Keratinocyte (primary cell): Measurements from ENCODE around the gene TFF1.

Experiments
- EZH2 ChIP-seq: IDR thresholded peaks from one replicate; pipeline ENCODE4 v1.6.1; 2012; ENCODE audit warnings: inconsistent platforms, mild to moderate bottlenecking, low read length, moderate library complexity
- TF ChIP-seq, protein P1 (sequence below), 3 experiments: IDR thresholded peaks in 1 of 3; conservative IDR thresholded peaks in 1 of 3; optimal IDR thresholded peaks in 1 of 3; 2 replicates in 2 of 3; 3 replicates in 1 of 3; pipeline versions ENCODE3 to v1.5.1; 2011; ENCODE audit warnings: low read length in 3 of 3, mild to moderate bottlenecking in 3 of 3, moderate library complexity in 2 of 3, control low read depth in 1 of 3, inconsistent platforms in 1 of 3; ENCODE audit not compliant: insufficient read depth in 2 of 3; ENCODE audit errors: extremely low read depth in 1 of 3

DNA sequence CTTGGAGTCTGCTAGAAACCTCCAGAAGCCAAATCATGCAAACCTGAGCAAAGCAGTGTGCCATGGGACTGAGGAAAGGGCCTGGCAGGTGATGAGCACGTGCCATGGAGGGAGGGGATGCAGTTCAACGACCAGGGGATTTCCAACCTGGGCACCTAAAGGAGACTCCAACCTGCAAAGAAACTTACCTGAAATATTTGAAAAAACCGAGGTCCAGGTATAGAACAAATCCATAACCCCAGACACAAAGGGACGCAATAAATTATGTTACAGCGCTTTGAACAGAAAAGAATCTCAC lies 46.2 kb upstream of the TFF1 start:
- TF ChIP-seq, protein P1, sequence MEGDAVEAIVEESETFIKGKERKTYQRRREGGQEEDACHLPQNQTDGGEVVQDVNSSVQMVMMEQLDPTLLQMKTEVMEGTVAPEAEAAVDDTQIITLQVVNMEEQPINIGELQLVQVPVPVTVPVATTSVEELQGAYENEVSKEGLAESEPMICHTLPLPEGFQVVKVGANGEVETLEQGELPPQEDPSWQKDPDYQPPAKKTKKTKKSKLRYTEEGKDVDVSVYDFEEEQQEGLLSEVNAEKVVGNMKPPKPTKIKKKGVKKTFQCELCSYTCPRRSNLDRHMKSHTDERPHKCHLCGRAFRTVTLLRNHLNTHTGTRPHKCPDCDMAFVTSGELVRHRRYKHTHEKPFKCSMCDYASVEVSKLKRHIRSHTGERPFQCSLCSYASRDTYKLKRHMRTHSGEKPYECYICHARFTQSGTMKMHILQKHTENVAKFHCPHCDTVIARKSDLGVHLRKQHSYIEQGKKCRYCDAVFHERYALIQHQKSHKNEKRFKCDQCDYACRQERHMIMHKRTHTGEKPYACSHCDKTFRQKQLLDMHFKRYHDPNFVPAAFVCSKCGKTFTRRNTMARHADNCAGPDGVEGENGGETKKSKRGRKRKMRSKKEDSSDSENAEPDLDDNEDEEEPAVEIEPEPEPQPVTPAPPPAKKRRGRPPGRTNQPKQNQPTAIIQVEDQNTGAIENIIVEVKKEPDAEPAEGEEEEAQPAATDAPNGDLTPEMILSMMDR (optimal IDR thresholded peaks at IDR 0.05 in 1 of 3, IDR thresholded peaks at IDR 0.05 in 1 of 3, conservative IDR thresholded peaks at IDR 0.05 in 1 of 3; ENCODE audit: extremely low read depth in 1 of 3, insufficient read depth in 2 of 3, low read length in 3 of 3), result no peak
- TF ChIP-seq EZH2, result no peak
